GM19468 (cell line): Measurements from ENCODE around the gene PSME1.
"Not testable (repeated sequence)": the region's sequence is repeated elsewhere in the genome, so short reads cannot be mapped to it uniquely, and the experiment has no call there.

Experiments used
- ATAC-seq: cut with Tn5 transposase; IDR thresholded peaks from one replicate; pipeline ENCODE4 v1.9.1; 2021; ENCODE audit warnings: mild to moderate bottlenecking, moderate library complexity, moderate number of reproducible peaks; ENCODE audit not compliant: unreplicated experiment; ENCODE audit errors: extremely low read depth

The PSME1 gene

GRCh38 chr14:24102357-24103048, 33.5 kb upstream of the PSME1 start:
- no peak for ATAC-seq

DNA sequence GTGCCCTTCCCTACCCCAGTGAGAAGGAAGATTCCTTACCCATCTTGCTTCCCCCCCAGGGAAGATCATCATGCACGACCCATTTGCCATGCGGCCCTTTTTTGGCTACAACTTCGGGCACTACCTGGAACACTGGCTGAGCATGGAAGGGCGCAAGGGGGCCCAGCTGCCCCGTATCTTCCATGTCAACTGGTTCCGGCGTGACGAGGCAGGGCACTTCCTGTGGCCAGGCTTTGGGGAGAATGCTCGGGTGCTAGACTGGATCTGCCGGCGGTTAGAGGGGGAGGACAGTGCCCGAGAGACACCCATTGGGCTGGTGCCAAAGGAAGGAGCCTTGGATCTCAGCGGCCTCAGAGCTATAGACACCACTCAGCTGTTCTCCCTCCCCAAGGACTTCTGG, 32.5 kb upstream of the PSME1 start:
- ATAC-seq = no peak

DNA sequence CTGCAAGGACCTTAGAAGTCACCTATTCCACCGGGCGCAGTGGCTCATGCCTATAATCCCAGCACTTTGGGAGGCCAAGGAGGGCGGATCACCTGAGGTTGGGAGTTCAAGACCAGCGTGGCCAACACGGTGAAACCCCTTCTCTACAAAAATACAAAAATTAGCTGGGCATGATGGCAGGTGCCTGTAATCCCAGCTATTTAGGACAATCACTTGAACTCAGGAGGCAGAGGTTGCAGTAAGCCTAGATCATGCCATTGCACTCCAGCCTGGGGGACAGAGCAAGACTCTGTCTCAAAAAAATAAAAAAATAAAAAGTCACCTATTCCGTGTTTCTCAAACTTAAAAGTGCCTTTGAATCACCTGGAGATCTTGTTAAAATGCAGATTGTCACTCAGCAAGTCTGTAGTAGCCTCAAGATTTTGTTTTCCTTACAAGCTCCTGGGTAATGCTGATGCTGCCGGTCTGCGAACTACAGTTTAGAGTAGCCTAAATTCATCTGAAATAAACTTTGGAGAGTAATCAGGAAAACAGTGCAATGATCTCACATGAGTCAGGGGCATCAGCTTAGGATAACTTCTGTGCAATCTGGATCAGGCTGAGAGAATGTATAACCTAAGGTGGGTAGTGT, 30.3 kb upstream of the PSME1 start:
- ATAC-seq = not testable (repeated sequence)

- no peak for ATAC-seq
Measured at GRCh38 chr14:24106672-24107271, 29.2 kb upstream of the PSME1 start.

DNA sequence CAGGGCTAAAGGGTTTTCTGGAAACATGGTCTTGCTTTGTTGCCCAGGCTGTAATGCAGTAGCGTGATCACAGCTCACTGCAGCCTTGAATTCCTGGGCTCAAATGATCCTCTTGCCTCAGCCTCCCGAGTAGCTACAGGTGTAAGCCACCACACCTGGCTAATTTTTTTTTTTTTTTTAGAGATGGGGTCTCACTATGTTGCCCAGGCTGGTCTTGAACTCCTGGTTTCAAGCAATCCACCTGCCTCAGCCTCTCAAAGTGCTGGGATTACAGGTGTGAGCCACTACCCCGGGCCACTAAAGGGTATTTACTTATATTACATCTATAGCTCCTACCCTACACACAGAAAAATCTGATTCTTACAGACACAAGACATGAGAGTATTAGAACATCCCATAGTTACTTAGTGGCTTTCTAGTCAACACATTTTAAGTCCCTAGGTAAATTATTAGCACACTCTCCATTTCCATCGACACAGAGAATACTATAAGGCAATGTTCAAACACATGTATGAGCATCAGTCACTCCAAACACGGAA, 27.6 kb upstream of the PSME1 start:
- ATAC-seq = no peak

- ATAC-seq = no peak
Measured at GRCh38 chr14:24110060-24110459, 25.9 kb upstream of the PSME1 start.

- no peak for ATAC-seq
Measured at GRCh38 chr14:24110523-24110922, 25.5 kb upstream of the PSME1 start.

- no peak for ATAC-seq
Measured at GRCh38 chr14:24113379-24113800, 22.6 kb upstream of the PSME1 start.

GRCh38 chr14:24113801-24114531, 22.0 kb upstream of the PSME1 start:
- ATAC-seq = peak; percentile 6

- ATAC-seq = peak; percentile 85
Measured at GRCh38 chr14:24114532-24115421, 21.2 kb upstream of the PSME1 start, which contains the start of the genes DCAF11 and NRL. TSS of gene DCAF11 (plus strand) at chr14:24114777. CDS start at chr14:24115595, 818 bp downstream. TSS of gene NRL (minus strand) at chr14:24114949. CDS start at chr14:24082848, 32,101 bp downstream.

- no peak for ATAC-seq
Measured at GRCh38 chr14:24115422-24116127, 20.4 kb upstream of the PSME1 start.

GRCh38 chr14:24116128-24116814, 19.7 kb upstream of the PSME1 start:
- no peak for ATAC-seq

- no peak for ATAC-seq
Measured at GRCh38 chr14:24117179-24117578, 18.8 kb upstream of the PSME1 start.

DNA sequence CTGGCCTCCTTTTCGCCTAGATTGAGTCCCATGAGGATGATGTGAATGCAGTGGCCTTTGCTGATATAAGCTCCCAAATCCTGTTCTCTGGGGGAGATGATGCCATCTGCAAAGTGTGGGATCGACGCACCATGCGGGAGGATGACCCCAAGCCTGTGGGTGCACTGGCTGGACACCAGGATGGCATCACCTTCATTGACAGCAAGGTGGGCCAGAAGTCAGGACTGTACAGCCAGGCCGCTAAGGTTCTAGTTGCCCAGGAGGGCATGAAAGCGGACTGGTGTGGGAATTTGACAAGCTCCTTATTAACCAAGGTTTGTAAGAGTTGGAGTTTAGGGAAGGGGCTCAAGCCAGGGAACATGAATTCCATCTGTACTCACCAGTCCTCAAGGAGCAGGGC, 16.3 kb upstream of the PSME1 start:
- no peak for ATAC-seq

DNA sequence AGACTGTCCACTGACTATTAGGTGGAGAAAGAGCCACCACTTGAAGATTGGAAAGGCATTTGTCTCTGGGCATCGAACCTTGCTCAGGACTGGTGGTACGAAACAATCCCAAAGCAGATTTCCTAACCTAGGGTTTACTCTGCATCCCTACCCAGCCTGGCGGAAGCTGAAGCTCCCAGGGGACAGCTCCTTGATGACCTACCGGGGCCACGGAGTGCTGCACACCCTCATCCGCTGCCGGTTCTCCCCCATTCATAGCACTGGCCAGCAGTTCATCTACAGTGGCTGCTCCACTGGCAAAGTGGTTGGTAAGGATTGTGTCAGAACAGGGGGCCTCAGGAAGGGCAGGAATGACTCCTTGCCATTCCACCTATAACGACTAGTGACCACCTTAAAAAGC, 14.8 kb upstream of the PSME1 start:
- no peak for ATAC-seq

- no peak for ATAC-seq
Measured at GRCh38 chr14:24122416-24122815, 13.6 kb upstream of the PSME1 start.

DNA sequence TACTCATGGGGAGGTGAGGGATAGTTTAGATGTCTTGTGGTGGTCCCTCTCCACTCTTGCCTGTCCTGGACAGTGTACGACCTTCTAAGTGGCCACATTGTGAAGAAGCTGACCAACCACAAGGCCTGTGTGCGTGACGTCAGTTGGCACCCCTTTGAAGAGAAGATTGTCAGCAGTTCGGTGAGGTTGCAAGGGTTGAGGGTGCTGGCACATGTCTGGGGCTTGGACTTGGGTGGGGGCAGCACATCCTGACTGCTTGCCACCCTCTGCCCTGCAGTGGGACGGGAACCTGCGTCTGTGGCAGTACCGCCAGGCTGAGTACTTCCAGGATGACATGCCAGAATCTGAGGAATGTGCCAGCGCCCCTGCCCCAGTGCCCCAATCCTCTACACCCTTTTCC, 13.1 kb upstream of the PSME1 start:
- no peak for ATAC-seq
